Muscle of back (tissue), 11 donors: Measurements from ENCODE around the gene ERC2. TPM values are rescaled to one million over a fixed set of nuclear protein-coding genes. Genes with fewer than 3 reads are reported as not detected.

Source experiments
- DNase-seq, 3 donors: peaks; one replicate each; pipeline versions ENCODE4 v3.0.0 to v3.0.0-alpha.2; 2013
- polyA plus RNA-seq, 10 donors: library from polyadenylated mRNA; unstranded; fragments of 120-200 nt; gene quantifications; one replicate each; pipeline ENCODE4 v1.2.1, GENCODE V29; 2013; ENCODE audit not compliant: insufficient read length in 10 of 10

ERC2 gene
- polyA plus RNA-seq, 10 donors, result 0.76 to 2.5 (median 1.6) TPM

GRCh38 chr3:55827786-55828185 is 640.5 kb downstream of the ERC2 start:
- no peak for DNase-seq

DNA sequence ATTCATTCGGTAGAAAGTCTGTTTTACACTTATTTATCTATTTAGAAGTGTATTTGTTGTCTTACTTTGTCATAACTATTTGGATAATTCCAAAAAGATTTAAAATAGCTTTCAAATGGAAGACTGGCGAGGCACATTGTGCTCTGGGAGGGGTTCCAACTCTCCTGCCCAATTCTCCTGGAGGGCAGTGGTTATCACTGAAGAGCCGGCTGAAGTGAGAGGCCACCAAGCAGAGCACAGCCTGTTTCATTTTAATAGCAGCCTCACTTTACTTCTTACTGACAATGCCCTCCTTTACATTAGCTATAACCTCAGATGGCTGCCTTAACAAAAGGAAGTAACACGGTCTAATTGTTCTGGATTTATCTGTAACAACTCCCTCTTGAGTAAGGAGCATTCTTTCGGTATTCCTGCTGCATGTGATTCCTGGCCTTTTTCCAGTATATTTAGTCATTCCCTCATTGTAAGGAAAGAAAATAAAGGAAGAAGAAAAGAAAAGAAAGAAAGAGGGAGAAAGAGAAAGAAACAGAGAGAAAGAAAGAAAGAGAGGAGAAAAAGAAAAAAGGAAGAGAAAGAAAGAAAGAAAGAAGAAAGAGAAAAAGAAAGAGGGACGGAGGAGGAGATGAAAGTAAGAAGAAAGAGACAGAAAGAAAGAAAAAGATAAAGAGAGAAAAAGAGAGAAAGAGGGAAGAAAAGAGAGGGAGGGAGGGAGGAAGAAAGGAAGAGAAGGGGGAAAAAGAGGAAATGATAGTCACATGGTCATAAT is 641.4 kb downstream of the ERC2 start:
- peak in 1 of 3 donors; percentile 6 for DNase-seq

- DNase-seq, result no peak
Measured at GRCh38 chr3:55826097-55826496, 642.2 kb downstream of the ERC2 start.

DNA sequence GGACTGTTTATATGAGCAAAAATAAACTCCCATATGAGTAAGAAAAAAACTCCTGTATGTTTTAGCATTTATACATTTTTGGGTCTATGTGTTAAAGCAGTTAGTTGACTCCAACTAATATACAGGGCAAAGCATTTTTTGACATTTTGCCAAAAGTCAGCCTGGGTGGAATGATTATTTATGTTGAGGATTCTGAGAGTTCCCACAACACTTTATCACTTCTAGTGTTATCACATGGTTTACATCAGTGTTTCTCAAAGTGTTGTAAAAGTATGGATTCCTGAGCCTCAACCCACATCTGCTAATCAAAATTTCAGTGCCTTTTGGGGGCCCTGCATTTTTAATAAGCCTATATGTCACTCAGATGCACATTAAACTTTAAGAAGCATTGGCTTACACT is 643.9 kb downstream of the ERC2 start:
- DNase-seq, result no peak

GRCh38 chr3:55823829-55824228 is 644.4 kb downstream of the ERC2 start:
- no peak for DNase-seq

DNA sequence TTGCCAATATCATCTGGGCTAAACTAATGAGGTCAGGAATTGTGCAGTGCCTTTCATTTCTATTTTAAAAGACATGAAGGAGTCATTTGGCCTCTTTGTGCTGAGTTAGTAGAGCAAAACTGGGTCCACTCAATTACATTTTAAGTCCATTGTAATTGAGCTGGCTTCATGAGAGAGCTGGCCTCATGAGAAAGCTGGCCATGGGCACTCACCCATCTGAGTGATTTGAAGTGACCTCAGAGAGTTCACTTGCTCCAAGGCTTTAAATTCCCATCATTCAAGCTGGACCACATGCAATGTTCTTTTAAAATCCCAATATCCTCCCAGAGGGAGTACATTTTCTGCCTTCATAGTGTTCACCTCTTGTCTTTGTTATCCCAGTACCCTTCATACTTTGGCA is 645.3 kb downstream of the ERC2 start:
- no peak for DNase-seq

- DNase-seq, result no peak
Measured at GRCh38 chr3:55819005-55819404, 649.3 kb downstream of the ERC2 start.

- DNase-seq, result peak in 1 of 3 donors; percentile 12
Measured at GRCh38 chr3:55818485-55818884, 649.8 kb downstream of the ERC2 start.

DNA sequence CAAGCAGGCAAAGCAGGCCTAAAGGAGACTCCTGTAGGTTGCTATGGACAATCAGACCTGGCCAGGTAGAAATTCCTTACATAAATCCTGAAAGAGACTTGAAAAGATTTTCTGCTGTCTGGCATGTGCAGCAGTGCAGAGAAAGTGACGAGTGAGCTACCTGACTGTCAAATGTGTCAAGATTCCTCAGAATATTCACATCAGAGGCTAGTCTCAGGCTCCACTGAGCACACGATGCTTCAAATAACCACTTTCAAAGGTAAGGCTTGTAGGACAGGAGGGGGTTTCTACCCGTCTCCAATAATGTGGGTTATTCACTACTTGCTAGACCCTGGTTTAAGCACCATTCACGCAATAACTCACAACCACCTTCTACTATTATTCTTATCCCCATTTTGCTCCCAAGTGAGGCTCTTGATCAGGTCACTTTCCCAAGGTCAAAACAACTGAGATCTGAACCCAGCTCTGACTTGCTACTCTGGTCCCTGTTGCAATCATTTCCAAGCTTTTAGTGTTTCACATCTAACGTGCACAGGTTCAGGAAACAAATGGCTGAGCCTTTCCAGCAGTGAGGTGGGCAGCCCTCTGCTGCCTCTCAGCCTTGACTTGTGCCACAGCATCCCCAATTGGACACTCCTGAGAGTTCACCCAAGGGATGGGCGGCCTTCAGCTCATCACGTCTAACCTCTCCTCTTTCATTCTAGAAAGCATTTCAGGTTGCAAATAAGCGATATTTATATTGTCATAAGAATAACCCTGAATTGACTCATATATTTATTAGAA is 651.3 kb downstream of the ERC2 start:
- no peak for DNase-seq

DNA sequence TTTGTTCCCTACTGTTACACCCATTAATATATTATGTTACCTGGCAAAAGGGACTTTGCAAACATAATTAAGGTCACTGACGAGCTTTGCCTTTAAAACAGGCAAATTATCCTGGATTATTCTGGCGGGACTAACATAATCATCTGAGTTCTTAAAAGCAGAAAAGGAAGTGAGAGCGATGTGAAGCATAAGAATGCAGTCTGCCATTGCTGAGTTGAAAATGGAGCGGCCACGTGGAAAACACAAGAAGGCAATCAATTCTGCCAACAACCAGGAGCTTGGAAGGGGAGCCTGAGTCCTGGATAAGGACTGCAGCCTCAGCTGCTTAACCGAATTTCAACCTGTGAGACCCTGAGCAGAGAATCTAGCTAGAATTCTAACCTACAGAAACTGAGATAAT is 653.0 kb downstream of the ERC2 start:
- DNase-seq, result no peak

- DNase-seq, result no peak
Measured at GRCh38 chr3:55813268-55814097, 654.8 kb downstream of the ERC2 start.

DNA sequence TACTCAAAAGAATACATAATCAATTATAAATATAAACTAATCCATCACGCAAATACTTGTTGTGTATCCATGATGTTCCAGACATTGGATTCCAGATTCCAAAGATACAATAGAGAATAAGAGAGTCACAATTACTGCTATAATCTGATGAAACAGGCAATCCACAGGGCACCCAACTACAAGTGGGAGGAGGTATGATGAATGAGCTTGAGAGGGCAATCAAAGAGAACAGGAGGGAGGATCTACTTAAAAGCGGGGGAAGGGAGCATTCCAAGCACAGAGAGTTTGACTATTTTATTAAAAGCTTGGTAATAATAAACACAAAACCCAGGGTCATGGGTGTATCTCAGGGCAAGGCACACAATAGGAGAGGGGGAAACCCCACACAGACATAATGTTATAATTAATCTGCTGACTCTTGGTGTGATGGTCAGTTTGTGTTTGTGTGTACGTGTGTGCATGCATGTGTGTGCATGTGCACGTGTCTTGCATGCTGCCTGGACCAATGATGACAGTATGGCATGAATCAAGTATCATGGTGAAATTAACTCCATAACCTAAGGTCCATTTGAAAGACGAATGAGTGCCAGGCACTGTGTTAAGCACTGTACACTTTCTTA is 655.8 kb downstream of the ERC2 start:
- no peak for DNase-seq

- DNase-seq, result no peak
Measured at GRCh38 chr3:55807210-55807609, 661.1 kb downstream of the ERC2 start.

DNA sequence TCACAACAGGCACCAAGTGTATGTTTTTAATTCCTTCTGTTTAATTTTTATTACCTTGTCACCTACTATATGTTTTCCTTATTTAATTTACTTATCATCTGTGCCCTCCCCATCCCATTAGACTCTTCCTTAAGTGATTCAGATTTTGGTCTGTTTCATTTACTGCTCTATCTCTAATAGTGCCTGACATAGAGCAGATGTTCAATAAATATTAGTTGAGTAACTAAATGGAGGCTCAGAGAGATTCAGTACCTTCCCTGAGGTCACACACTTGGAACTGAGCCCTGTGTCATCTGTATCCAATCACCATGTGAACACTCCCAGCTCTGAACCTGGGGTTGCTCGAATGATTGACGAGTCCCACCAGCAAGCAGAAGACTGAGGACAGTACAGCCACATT is 663.1 kb downstream of the ERC2 start:
- no peak for DNase-seq

DNA sequence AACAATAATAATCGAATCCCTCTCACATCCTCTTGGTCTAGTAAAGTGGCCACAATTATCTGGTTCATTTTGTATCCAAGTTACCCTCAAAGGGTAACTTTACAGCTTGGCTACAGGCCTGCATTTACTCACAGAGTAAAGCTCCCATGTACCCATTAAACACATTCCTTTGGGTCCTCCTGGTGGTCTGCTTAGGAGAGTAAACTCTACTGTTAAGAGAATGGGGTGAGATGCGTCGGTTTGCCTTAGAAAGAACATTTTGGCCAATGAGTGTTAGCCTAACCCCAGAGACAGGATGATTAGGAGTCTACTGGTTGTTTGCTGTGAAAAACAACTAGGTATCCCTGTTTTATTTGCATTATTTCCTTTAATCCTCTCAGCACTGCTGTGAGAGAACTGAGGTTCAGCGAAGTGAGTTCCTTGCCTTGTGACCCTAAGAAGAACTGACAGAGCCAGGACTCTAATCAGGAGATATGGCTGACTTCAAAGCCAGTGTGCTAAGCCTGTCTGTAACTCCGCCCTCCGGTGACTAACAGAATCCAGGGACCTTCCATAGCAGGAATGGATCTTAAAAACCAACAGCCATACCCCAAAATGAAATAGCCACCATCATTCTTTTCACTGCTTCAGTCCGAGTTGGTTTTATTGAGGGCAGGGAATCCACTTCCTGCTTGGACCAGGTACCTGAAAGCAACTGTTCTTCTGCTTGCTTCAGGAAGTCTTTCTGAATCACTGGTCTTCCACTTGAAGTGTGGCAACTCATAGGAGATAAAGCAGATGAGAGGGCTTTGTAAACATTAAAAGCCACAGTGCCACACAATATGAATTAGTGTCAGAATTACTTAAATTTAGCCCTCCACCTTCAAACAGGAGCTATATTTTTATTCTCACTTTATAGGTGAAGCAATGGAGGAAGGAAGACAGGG is 663.8 kb downstream of the ERC2 start:
- no peak for DNase-seq

- no peak for DNase-seq
Measured at GRCh38 chr3:55802816-55803215, 665.5 kb downstream of the ERC2 start.

- no peak for DNase-seq
Measured at GRCh38 chr3:55801676-55802075, 666.6 kb downstream of the ERC2 start.

DNA sequence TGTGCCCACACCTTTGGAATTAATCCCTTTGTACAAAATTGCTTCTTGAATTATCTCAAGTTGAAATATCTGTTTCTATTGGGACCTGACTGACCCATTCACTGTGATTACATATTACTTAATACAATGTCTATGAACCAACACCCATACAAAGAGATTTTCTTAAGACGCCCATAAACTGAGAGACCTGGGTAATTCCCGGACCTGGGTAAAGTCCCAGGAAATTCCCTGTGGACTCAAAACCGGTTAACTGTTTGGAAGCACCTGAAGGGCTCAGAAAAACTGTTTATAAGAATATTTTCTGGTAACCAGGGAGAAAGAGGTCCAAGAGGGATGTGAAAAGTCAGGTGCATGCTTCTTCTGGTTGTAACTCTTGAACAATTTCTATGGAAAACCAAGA is 667.2 kb downstream of the ERC2 start:
- no peak for DNase-seq

DNA sequence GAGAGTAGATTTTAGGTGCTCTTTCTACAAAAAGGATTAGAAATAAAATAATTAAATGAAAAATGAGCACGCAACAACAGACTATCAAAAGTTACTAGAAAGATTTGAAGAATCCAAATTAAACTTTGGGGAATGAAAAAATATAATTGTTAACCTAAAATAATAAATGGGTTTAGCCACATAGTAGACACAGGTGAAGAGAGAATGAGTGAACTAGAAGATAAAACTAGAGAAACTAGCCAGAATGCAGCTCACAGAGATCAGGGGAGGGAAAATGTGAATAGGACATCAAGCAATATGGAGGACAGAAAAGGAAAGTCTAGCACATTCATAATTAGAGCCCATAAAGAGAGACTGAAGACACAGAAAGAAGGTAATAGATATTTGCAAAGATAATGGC is 670.5 kb downstream of the ERC2 start:
- no peak for DNase-seq

GRCh38 chr3:55797084-55797483 is 671.2 kb downstream of the ERC2 start:
- no peak for DNase-seq

GRCh38 chr3:55796533-55796932 is 671.7 kb downstream of the ERC2 start:
- no peak for DNase-seq
